NCI-H1436 (cell line): Measurements from ENCODE around the gene COA5.

Source experiments
- DNase-seq: peaks from one replicate; lab custom pipeline; 2025; lab: John Stamatoyannopoulos, UW

The COA5 gene, protein sequence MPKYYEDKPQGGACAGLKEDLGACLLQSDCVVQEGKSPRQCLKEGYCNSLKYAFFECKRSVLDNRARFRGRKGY

GRCh38 chr2:98608116-98608961 is at the start of gene COA5, which contains the start of gene UNC50:
Gene COA5 (minus strand): TSS chr2:98608512. CDS start chr2:98608405, 107 bp downstream.
Gene UNC50 (plus strand): TSS chr2:98608589. CDS start chr2:98609760, 1,171 bp downstream.
- DNase-seq: peak; percentile 90

GRCh38 chr2:98656800-98657199 is 48.5 kb upstream of the COA5 start:
- no peak for DNase-seq

DNA sequence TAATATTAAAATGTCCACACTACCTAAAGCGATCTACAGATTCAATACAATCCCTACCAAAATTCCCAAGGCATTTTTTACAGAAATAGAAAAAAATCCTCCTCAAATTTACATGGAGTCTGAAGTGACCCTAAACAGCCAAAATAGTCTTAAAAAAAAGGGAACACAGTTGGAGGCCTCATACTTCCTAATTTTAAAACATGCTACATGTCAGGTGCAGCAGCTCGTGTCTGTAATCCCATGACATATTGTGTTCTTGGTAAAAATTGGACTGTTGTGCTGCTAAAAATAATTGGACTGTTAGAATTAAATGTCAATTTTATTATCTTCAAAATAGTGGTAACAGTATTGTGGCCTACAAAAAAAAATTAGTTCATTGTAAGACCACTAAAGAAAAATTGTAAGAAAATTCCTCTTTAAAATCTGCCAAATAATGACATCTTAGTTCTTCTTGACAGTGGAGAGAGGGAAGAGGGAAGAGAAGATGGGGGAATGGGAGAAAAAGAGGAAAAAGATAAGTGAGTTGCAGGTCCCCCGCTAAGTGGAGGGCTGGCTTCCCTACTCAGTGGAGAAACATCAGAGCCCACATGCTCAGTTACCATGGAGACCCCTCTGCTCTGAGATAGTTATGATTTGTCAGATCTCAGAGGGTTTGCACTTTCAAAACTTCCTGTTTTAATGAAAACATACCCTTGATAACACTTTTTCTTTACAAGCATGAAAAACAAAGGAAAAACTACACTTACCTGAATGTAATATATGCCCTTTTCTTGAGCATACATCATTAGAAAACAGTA is 46.6 kb upstream of the COA5 start:
- DNase-seq: no peak

DNA sequence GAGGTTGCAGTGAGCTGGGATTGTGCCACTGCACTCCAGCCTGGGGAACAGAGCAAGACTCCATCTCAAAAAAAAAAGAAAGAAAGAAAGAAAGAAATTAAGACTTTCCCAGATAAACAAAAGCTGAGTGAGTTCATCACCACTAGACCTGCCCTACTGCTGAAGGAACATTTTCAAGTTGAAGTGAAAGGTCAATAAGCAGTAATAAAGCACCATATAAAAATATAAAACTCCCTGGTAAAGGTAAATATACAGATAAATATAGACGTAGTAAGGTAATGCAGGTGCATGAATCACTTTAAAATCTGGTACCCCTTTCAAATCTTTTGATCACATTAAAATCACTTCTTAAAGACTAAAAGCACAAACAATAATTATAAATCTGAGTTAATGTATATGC is 42.7 kb upstream of the COA5 start:
- no peak for DNase-seq

DNA sequence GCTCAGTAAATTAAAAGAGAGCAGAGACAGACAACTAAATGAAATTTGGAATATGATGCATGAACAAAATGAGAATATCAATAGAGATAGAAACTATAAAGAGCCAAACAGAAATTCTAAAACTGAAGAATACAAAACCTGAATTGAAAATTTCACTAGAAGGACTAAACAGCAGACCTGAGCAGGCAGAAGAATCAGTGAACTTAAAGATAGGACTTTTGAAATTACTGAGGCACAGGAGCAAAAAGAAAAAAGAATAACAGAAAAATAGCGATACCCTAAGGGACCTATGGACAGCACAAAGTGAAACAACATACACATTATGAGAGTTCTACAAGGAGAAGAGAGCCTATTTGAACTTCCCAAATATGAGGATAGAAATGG is 41.7 kb upstream of the COA5 start:
- DNase-seq: no peak

- DNase-seq: peak; percentile 73
These were observed 41.1 kb upstream of the COA5 start for GRCh38 chr2:98649135-98649991.

GRCh38 chr2:98648451-98648850 is 40.1 kb upstream of the COA5 start:
- DNase-seq: no peak

GRCh38 chr2:98647636-98648035 is 39.3 kb upstream of the COA5 start:
- no peak for DNase-seq

DNA sequence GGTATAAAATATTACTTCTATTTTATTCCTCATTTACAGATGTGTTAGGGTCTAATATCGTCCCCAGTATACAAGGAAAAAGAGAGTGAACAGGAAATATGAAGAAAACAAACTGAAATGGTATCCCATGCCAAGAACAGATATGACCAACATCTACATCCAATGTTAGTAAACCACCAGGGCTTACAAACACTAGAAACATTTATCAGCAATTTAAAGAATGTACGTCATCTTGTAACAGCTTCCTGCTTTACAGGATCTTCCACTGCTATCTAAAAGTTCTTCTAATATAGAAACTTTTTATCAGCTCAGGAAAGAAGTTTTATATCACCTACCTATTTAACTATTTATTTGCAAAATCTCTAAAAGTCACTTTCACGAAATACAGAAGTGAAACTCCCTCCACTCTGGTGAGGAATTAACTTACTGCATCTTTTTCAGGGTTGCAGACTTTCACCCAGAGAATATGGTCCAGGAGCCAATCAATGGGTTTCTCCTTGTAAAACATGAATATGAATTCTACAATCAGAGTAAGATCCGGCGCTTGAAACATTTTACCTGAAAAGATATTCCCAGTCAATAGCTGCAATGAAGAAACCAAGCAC is 35.3 kb upstream of the COA5 start:
- no peak for DNase-seq

GRCh38 chr2:98637401-98638147 is 29.3 kb upstream of the COA5 start:
- DNase-seq: no peak

GRCh38 chr2:98634406-98635092 is 26.2 kb upstream of the COA5 start:
- no peak for DNase-seq

- no peak for DNase-seq
These were observed 24.0 kb upstream of the COA5 start for GRCh38 chr2:98632351-98632750.

DNA sequence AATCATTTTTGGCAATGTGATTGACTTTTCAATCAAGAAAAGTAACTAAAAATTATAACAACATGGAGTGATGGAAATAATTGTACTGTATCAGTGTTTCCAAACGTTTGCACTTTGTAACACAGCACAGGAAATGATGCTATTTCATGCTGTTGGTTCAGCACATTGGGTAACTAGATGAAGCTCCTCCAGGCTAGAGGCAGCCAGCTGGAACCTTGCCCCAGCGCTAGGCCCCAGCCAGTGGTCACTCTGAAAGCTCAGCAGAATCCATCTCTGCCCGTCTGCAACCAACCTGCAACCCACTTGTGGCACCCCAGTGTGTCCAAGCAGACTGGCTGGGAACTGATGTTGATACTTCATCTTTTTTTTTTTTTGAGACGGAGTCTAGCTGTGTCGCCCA is 15.3 kb upstream of the COA5 start:
- no peak for DNase-seq

- no peak for DNase-seq
These were observed 8.8 kb upstream of the COA5 start for GRCh38 chr2:98617149-98617548.

DNA sequence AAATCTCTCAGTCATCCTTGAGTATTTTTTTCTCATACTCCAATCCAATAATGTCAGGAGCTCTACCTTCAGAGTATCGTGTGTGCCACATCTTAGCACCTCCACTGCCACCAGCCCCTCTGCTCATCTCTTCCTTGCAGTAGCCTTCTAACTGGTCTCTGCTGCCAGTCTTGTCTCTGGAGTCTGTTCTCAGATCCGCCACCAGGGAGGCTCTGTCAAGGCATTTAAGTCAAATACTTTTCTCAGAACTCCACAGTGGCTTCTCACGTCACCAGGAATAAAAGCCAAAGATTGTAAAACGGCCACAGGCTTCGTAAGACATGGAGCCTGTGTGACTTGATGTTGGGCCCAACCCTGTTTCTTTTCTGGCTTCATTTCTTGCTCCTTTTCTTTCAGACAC is 7.2 kb upstream of the COA5 start:
- DNase-seq: no peak

DNA sequence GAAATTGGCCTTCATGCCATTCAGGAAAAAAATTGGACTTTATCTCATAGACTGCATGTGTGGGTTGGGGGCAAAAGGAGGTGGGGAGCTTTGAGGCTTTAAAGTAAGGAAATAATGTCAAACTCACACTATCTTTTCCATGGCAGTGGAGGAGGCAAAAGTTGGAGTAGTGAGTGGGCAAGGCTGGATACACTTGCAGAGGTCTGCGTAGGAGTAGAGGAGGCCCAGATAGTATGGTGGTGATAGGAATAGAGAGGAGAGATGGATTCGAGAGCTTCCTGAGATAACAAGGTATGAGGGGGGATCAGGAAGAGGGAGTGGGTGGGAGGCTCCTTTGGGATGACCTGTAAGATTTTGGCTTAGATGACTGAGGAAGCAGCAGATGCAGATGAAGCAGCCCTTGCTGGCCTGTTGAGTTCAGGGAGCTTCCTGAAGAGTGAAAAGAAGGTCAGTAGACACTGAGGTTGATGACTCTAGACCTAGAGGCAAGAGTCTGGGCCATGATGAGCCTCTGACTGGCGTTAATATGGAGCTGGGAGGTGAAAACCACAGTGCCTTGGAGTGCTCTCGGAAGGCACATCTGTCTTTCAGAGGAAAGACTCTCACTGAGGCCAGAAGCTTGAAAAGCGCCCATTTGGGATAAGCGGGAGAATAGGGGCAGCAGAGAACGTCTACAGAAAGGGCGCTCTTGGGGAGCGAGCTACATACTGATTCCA is 5.9 kb upstream of the COA5 start:
- DNase-seq: no peak

DNA sequence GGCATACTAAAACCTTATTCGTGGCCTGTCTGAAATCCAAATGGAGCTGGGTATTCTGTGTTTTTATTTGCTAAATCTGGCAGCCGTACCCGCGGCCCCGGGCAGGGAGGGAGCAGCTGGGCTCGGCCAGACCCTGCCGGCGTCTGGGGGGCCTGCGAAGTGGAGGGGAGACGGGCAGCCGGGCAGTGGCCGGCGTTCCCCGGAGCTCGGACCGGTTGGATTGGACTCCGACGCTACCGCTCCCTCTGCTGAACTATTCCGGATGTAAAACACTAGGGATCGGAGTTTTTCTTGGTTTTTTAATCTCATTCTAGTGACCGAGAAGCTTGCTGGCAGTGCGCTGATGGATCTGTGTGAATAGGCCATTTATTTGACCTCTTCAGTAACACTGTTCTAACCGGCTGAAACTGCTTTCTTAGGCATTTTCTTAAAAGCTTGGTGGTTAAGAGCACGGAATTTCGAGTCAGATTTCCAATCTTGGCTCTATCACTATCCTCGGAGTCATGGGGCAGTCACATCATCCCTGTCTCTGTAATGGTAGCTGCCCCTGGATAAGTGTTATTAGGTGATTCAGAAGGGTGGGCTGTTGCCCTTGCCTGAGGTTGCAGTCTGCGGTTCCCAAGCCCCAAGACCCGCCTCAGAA is 771 bp upstream of the COA5 start:
- DNase-seq: no peak

GRCh38 chr2:98607741-98608115 is 584 bp downstream of the COA5 start:
- DNase-seq: no peak

- no peak for DNase-seq
These were observed 1.2 kb downstream of the COA5 start for GRCh38 chr2:98607104-98607503.
